ENCODE measurements around the gene C1S.
"Not testable (repeated sequence)": the region's sequence is repeated elsewhere in the genome, so short reads cannot be mapped to it uniquely, and the experiment has no call there.

Gene C1S

DNA sequence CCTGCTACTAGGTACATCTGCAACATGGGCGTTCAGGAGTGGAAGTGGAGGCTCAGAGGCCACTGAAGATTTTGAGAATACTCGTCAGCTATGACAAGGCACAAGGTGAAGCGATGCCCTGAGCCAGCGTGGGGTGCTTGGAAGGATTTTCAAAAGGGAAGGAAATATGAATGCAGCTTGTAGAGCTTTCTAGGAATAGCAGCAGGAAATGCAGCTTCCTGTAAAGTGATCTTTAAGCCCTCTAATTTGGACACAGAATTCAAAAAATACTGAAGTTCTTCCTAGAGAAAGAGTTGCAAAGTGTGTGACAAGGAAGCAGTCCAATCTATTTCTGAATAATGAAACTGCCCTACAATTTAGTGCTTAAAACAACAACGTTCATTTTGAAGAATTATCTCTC is 13.2 kb upstream of the C1S start:
- DNase-seq: no peak

DNA sequence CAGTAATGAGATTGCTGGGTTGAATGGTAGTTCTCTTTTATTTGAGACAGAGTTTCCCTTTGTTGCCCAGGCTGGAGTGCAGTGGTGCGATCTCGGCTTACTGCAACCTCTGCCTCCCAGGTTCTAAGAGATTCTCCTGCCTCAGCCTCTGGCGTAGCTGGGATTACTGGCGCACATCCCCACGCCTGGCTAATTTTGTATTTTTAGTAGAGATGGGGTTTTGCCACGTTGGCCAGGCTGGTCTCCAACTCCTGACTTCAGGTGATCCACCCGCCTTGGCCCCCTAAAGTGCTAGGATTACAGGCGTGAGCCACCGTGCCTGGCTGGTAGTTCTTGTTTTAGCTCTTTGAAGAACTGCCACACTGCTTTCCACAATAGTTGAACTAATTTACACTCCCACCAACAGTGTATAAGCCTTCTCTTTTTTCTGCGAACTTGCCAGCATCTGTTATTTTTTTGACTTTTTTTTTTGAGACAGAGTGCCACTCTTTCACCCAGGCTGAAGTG is 11.0 kb upstream of the C1S start:
- DNase-seq: not testable (repeated sequence)

DNA sequence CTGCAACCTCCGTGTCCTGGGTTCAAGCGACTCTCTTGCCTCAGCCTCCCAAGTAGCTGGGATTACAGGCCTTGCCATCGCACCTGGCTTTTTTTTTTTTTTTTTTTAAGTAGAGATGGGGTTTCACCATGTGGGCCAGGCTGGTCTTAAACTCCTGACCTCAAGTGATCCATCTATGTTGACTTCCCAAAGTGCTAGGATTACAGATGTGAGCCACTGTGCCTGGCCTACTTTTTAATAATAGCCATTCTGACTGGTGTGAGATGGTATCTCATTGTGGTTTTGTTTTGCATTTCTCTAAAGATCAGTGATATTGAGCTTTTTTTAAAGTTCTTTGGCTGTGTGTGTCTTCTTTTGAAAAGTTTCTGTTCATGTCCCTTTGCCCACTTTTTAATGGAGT is 10.5 kb upstream of the C1S start:
- not testable (repeated sequence) for DNase-seq

- DNase-seq: no peak
Observed at GRCh38 chr12:7054925-7055324, 5.6 kb upstream of the C1S start.

DNA sequence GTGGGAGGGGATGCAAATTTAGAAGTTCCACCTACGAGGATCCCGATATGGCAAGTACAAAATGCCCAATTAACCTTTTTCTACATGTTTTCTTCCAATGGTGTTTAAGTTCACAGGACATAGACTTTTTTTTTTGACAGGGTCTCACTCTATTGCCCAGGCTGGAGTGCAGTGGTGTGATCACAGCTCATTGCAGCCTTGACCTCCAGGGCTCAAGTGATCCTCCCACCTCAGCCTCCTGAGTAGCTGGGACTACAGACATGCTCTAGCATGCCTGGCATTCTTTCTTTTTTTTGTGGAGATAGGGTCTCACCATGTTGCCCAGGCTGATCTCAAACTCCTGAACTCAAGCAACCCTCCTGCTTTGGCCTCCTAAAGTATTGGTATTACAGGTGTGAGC is 4.8 kb upstream of the C1S start:
- not testable (repeated sequence) for DNase-seq

DNA sequence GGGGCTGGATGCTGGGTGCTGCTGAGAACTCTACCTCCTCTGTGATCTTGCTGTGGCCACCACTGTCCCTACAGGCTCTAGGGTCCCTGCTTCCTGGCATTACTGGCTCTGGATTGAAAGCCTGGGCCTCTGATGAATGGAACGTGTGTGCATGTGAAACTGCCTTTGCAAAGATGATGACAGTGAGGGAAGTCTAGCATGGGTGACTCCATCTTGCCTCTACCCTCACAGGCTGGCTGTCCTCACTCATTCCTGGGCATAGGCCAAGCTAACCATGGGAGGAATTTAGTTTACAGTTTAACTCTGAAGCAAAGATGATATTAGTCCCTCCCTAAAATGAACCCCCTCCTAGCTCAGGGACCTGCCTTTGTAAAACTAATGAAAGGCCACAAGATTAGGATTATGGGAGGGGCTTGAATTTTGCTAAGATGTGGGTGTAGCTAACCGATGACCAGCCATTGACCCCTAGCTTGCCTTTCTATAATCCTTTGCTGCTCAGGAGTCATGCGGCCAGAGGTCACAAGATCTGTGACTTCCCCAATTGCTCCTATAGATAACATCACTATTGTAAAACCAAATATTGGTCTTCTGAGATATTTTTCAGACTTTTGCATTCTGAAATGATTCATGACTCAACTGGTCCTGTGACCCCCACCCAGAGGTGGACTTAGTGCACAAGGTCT is 2.2 kb upstream of the C1S start:
- DNase-seq: peak; percentile 26

GRCh38 chr12:7058850-7059395 is 1.6 kb upstream of the C1S start:
- no peak for DNase-seq

DNA sequence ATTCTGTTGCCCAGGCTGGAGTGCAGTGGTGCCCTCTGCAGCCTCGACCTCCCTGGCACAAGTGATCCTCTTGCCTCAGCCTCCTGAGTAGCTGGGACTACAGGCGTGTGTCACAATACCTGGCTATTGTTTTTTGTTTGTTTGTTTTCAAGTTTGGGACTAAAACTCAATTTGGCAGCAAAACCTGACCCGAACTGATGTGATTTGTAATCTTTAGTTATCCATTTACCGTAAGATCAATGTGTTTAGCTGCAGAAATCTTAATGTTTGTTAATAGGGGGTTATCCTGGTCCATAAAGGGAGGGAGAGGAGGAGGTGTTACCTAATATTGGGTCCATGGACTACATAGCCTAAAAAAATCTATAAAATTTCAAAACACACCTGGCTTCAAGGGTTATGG is 738 bp upstream of the C1S start:
- no peak for DNase-seq

GRCh38 chr12:7061138-7061537 is 620 bp downstream of the C1S start:
- no peak for DNase-seq

- DNase-seq: no peak
Observed at GRCh38 chr12:7061596-7061995, 1.1 kb downstream of the C1S start.

GRCh38 chr12:7064516-7064915 is 4.0 kb downstream of the C1S start:
- no peak for DNase-seq

GRCh38 chr12:7065073-7065623 is 4.6 kb downstream of the C1S start:
- no peak for DNase-seq

DNA sequence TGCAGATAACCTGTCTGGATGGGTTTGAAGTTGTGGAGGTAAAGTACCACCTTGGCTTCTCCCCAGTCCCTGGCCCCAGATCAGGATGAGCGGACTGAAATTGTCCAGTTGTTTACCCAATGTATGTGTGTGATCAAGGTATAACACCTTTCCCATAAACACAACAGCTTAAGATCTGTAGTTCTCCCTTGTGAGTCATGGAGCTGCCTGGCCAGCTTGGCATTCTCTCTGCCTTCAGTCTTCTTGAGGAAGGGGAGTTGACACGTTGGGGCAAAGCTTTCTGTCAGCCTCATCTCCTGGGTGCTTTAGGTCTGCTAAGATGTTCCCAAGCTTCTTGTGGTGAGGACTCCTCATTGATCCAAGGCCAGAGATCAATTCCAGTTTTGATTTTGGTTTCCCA is 6.1 kb downstream of the C1S start:
- no peak for DNase-seq

GRCh38 chr12:7067096-7067495 is 6.6 kb downstream of the C1S start:
- no peak for DNase-seq

- DNase-seq: no peak
Observed at GRCh38 chr12:7068240-7068993, 7.9 kb downstream of the C1S start.

DNA sequence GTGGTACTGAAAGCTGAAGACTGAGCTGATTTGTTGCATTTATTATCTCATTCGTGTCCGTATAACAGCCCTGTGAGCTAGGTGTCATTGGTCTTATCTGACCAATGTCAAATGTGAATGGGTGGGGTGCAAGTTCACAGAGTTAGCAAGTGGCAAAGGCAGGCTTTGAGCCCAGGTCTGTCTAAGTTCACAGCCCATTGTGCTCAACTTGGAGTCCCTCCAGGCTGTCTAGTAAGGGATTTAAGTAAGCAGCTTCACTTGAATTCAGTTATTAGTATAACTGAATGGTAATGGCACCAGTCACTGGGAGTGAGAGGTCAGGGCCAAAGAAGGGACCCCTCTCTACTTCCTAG is 8.5 kb downstream of the C1S start:
- DNase-seq: no peak

DNA sequence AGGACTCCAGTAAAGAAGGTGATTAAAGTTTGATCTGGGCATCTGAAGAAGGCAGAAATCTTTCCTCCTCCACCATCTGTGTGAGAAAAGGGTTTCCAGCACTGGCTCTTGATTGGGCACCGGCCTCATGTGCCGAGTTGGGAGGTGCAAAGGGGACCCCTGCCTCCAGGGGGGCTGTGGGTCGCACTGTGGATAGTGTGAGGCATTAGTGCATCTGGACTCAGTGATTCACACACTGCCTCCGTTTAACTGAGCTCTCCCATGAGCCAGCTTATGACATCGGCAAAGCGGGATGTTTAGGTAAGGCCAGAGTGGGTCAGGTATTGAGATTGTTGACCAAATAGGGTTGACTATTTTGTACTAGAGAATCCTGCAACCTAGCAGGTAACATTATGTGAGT is 8.9 kb downstream of the C1S start:
- no peak for DNase-seq

- no peak for DNase-seq
Observed at GRCh38 chr12:7072035-7072434, 11.5 kb downstream of the C1S start.

- DNase-seq: no peak
Observed at GRCh38 chr12:7072554-7072953, 12.0 kb downstream of the C1S start.

GRCh38 chr12:7073946-7074345 is 13.4 kb downstream of the C1S start:
- no peak for DNase-seq

DNA sequence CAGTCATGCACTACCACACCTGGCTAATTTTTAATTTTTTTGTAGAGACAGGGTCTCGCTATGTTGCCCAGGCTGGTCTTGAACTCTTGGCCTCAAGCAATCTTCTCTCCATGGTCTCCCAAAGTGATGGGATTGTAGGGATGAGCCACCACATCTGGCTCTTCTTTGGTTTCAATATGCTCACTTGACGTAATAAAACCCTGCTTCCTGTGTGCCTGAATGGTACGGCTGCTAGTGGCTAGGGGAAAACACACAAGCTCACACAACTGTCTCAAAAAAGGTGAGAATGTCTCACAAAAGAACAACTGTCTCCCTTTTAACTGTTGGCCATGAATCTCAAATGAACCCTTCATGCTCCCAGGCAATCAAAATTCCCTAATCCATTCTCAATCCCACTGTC is 15.0 kb downstream of the C1S start:
- no peak for DNase-seq

DNA sequence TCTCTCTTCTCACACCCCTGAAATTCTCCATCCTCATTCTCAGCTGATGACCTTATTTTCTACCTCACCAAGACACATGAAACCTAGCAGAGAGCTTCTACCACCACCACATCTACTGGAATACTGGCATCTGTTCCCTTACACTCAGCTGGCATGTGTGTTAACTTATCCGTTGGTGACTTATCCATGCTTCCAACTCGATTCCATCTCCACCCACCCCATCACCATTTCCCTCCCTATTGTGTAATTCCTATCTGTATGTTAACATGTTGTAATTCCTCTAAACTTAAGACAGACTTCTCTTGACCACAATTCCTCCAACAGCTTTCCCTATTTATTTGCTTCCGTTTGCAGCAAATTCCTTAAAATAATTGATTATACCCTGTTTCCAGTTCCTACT is 15.4 kb downstream of the C1S start:
- DNase-seq: no peak

DNA sequence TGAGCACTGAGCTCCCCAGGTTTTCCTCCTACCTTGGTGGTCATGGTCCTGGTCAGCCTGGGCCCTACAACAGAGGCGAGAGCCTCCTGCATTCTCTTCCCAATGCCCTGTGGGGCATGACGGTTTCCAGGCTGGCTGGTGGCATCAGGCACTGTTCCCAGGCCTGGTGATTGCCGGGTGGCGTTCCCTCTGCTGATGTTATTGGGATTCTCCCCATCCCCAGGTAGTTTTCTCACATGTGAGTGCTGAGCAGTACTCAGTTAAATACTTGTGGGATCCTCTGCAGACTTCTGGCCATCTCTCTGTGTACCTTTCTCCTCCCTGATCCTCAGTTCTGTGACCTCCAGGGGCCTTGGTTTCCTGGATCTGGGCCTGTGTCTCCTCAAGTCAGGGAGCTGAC is 16.0 kb downstream of the C1S start:
- no peak for DNase-seq

GRCh38 chr12:7078163-7078562 is 17.6 kb downstream of the C1S start:
- no peak for DNase-seq
